GM21825 (cell line): ENCODE measurements around the gene CIC.

Experiments
- ATAC-seq: cut with Tn5 transposase; IDR thresholded peaks from one replicate; pipeline ENCODE4 v1.9.1; 2021; ENCODE audit warnings: mild to moderate bottlenecking, moderate library complexity; ENCODE audit not compliant: unreplicated experiment

Gene CIC

DNA sequence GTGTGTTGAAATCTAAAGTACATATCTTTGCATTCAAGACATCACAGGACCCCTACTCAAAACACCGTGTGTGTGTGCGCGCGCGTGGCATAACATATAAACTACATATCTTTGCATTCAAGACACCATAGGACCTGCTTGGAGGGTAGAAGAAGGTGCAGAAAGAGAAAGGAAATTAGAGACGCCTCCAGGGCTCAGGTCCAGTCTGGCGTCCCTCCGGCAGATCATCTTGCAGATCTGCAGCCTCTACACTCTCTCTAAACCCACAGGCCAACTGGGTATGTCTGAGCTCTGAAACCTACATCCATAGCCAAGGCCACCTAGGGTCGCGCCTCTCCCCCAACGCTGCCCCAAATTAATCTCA, 34.0 kb downstream of the CIC start:
- ATAC-seq: no peak

DNA sequence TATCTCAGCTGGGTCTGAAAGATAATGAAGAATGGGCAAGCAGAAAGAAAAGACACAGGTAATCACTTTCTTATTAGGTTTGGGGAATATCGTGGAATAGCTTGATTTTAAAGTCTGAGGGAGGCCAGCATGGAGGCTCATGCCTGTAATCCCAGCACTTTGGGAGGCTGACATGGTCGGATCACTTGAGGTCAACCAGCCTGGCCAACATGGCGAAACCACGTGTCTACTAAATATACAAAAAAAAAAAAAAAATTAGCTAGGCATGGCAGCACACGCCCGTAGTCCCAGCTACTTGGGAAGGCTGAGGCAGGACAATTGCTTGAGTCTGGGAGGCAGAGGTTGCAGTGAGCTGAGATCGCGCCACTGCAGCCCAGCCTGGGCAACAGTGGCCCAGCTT, 34.8 kb downstream of the CIC start:
- ATAC-seq: no peak

DNA sequence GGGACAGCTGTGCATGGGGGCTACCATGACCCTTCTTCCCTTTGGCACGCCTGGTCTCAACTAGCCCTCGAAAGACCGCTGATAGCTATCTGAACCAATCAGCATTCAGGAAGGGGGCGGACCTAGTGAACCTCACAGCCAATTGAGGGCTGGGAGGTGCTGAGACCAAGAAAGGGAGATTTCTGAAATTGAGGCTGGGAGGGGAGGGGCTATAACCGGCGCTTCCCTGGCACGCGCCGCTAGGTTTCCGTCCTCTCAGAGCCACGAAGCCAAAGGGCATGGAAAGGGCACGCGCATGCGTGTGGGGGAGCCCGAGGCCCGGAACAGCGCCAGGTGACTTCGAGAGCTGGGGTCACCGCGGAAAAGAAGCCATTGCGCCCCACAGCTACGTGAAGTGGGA, 37.6 kb downstream of the CIC start:
- ATAC-seq: no peak

DNA sequence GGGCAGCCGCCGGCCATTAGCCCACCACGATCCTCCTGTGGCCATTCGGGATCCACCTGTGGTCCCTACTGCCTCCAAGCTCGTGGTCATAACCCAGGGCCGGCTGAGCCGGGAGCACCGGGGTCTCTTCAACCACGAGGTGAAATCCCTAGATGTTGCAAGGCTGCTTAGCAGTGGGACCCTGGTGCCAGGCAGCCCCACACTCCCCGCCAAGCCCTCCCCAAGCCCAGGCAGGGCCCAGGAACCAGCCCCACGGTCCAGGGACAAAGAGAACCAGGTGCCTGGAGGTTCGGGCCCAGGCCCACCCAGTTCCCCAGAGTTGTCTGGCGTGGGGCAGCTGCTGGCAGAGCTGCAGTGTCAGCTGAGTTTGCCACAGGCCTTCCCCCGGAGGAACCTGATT, 40.6 kb downstream of the CIC start:
- no peak for ATAC-seq

DNA sequence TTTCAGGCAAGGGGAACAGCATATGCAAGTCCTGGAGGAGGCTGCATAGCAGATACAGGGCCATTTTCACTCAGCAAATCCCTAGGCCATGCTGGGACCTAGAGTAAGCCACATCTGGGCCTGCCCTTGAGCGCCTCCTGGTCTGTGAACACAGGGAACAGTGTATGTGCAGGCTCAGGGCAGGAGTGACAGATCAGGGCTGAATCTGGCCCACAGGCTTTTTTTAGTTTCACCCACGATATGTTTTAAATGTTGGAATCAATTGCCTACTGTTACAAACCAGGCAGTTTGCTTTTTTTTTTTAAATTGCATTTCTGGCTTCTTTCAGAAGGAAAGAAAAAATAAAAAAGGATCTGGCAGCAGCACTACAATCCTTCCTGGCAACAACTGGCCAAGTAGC, 42.6 kb downstream of the CIC start:
- no peak for ATAC-seq

DNA sequence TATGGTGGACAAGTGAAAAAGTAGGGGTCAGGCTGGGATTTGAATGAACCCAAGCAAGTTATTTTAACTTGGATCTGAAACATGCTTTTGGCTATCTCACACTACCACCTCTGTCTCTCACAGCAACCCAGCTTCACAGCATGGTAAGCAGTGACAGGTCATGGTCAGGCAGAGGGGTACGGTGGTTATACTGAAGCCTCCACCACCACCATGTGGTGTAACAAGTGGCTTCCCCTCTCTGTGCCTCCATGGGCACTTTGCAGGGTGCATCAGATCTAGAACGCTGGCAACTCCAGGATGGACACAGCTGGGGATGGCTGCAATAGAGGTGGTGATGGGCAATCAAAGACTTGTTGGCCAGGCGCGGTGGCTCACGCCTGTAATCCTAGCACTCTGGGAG, 43.3 kb downstream of the CIC start:
- no peak for ATAC-seq

DNA sequence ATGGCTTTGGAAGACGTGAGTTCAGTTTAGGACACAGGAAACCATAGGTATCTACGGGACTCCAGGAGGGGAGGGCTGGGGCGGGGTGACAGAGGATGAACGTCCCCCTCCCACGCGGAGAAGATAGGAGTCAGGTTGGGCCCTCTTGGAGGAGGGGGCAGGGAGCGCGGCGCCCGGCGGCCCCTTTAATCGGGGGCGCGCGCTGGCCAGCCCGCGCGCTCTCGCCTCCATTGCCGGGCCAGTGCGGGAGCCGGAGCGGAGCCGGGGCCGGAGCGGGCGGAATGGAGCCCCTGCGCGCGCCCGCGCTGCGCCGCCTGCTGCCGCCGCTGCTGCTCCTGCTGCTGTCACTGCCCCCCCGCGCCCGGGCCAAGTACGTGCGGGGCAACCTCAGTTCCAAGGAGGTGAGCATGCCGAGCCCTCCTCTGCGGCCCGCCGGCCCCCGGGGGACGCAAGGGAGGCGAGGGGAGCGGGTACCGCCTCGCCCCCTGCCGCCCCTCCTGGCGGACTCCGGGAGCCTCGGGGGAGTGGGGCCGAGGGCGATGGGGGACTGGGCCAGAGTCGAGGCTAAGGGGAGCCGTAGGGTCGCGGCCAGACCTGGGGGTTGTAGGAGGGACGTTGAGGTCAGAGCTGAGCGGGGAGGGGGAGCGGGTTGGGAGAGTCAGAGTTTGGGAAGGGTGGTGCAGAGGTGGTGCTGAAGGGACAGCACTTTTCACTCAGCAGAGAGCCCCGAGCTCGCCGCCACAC, 44.2 kb downstream of the CIC start, which contains the start of gene TMEM145:
TMEM145 (plus strand) TSS at position 214 of the 744 bp plus-strand sequence; CDS start at position 282, 68 bp downstream.
- ATAC-seq: no peak

DNA sequence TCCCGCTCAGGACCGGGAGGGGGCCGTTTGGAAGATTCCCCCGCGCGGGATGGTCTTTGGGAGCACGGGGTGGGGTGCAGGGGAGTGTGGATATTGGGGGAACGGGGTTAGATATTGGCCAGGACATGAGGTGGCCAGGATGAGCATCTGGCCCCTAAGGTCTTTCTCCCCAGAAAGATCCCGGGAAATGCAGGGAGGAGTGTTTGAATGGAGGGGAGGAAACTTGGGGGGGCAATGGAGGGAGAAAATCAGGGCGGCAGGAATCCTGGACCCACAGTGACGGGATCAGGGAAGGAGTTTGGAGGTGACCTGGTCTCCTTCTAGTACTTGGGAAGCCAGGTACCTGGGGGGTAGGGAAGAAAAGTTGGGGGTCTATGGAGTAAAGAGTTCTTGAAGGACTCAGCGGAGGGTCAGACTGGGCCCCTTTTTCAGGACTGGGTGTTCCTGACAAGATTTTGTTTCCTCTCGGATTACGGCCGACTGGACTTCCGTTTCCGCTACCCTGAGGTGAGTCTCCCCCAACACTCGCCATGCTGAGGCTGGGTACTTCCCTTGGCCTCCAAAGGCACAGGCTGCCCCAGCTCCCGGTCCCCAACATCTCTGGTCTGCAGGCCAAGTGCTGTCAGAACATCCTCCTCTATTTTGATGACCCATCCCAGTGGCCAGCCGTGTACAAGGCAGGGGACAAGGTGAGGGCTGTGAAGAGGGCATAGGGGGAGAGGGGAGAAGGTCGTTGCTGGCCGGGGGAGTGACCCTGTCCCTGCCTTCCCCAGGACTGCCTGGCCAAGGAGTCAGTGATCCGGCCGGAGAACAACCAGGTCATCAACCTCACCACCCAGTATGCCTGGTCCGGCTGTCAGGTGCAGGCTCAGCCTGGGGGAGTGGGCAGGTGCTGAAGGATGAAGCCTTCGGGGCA, 45.0 kb downstream of the CIC start:
- ATAC-seq: no peak

DNA sequence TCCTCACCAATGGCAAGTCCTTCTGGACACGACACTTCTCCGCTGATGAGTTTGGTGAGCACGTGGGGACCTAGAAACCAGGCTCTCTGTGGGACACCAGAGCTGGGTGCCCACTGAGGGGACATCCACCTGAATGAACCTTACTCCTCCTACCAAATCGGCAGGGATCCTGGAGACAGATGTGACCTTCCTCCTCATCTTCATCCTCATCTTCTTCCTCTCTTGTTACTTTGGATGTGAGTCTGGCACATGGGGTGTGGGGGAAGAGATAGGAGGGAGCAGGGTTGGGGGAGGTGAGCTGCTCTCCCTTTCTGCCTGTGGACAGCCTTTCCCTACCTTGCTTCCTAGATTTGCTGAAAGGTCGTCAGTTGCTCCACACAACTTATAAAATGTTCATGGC, 46.0 kb downstream of the CIC start:
- ATAC-seq: no peak

DNA sequence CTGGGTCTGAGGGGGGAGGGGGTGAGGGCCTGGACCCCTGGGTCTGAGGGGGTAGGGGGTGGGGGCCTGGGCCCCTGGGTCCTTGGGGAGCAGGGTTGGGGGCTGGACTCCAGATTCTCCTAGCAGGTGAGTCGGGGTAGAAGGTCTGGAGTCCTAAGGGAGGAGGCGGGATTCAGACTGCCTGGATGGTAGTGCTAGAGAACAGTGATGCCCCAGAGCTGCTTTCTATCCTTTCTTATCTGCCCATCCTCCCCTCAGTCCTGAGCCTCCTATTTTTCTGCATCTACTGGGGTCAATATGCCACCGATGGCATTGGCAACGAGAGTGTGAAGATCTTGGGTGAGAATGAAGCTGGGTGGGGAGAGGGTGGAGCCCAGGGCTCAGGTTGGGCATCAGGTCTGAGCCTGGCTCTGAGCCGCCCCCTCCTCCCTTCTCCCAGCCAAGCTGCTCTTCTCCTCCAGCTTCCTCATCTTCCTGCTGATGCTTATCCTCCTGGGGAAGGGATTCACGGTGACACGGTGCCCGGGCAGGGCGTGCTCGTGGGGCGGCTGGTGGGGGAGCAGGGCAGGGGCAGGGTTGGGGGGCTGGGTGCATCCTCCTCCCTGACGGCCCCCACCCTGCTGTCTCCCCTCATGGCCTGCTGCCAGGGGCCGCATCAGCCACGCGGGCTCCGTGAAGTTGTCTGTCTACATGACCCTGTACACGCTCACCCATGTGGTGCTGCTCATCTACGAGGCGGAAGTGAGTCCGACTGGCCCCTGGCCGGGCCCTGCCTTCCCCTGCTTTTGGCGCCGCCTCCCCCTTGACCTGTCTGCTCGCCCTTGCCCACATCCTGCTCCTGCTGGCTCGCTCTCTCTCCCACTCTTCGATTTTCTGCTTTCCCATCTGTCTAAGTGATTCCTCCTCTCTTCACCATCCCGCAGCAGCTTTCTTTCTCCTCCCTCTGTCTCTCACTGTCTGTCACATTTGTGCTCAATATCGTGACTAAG, 47.5 kb downstream of the CIC start:
- no peak for ATAC-seq

DNA sequence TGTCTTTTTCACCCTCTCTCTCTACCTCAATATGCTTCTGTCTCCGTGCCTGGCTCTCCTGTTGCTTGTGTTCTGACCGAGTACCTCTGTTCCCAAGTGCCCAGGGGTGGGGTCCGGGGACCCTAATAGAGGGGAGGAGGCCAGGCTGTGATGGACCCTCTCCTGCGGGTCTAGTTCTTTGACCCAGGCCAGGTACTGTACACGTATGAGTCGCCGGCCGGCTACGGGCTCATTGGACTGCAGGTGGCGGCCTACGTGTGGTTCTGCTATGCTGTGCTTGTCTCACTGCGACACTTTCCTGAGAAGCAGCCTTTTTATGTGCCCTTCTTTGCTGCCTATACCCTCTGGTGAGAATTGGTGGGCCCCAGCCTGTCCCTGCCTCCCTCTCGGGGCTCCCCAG, 48.5 kb downstream of the CIC start:
- no peak for ATAC-seq

DNA sequence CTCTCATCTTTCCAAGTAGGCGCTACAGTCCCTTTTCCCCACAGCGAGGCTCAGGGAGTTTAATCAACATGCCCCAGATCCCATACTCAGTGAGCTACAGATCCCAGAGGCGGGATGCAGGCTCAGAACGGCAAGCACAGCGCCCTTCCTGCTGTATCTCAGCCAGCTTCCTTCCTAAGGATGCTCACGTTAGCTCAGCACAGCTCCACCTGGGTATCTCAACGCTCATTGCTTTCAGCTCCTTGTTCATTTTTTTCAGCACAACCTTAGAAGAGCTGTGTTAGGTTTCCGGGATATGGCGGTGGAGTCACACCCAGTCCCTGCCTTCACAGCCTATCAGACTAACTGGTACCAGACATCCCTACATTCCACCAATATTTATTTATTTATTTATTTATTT, 53.3 kb downstream of the CIC start:
- ATAC-seq: no peak

DNA sequence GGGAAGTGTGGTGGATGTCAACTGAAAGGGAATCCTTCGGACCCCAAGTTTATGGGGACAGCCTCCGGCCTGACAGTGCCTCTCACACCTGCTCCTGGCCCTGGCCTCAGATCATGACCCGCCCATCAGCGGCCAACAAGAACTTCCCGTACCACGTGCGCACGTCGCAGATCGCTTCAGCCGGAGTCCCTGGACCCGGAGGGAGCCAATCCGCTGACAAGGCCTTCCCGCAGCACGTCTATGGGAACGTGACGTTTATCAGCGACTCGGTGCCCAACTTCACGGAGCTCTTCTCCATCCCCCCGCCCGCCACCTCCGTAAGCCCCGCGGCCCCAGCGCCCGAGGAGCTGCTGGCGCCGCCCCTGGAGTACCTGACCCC, 54.4 kb downstream of the CIC start:
- ATAC-seq: no peak

DNA sequence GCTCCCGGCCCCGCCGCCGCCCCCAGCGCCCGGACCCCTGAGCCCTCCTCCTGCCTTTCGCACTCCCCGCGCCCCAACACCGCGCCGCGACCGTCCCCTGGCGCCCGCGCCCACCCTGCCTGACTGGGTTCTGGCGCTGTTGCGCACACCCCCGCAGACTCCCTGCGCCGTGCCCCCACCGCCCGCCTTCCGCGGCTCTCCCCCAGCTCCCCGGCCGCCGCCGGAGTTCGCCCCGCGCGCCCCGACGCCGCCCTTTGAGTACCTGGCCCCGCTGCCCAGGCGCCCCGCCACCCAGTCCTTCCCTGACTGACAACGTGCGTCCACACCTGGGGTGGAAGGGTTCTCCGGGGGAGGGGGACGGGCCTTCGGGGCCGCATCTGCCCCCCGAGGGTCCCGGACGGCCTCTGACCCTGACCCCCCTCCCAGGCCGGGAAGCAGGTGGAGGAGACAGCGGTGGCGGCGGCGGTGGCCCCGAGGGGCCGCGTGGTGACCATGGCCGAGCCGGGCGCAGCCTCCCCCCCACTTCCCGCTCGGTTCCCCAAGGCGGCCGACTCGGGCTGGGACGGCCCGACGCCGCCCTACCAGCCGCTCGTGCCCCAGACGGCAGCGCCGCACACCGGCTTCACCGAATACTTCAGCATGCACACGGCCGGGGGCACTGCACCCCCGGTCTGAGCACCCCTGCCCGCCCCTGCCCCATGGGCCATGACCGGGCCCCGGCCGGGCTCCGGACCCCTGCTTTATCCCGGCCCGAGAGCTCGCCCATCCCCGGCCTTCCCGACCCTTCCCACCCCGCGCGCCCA, 55.0 kb downstream of the CIC start:
- no peak for ATAC-seq

DNA sequence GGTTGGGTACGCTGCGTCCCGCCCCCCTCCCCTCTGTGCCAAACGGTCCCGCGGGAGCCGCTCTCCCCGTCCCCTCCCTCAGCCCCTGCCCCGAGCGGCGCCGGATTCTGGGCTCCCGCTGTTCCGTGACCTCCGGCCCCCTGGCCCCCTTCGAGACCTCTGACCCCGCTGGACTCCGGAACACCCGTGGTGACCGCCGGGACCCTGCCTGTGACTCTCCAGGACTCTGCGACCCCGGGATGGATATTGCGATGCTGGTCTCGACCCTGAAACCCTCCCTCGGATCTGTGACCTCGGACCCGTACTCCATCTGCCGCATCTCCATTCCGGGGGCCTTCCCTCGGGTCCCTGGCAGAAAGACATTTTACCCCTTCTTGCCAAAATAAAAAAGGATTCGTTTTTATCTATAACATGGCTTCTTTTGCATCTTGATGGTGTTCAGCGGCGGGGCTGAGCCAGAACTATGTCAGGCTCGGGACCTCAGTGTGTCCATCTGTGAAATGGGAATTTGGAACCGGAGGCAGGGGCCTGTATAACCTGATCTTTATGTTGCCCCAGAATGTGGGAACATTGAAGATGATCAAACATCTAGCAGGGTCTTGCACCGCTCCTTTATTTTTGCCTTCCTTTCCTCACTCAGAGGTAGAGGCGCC, 55.7 kb downstream of the CIC start:
- no peak for ATAC-seq

DNA sequence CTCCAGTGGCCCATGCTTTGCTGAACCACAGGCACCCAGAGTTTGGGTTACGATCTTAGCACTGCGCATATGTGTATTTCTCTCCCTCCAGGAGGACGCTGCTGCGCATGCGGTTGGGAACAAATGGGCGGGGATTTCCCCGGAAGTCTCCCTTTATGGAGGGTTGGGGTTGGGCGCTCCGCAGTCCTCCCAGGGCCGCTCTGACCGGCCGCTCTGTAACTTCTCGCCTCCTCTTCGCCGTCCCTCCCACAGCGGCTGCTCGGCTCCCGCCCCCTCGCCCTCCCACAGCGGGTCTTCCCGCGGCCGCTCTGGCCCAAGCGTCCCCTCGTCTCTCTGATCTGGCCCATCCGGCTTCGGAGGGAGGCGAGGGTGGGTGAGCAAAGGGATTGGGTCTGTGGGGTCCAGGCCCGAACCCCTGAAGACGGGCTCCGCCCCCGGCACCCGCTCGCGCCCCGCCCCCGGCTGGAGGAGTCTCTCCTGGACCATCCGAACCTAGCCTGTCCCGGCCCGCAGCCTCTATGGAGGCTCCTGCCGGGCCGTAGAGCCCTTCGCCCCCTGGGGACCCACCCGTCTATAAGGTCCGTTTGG, 56.4 kb downstream of the CIC start, which contains the start of gene MEGF8:
MEGF8 (plus strand) TSS at position 328 of the 588 bp plus-strand sequence. CDS start 609 bp downstream, outside the sequence.
- peak; percentile 84 for ATAC-seq

DNA sequence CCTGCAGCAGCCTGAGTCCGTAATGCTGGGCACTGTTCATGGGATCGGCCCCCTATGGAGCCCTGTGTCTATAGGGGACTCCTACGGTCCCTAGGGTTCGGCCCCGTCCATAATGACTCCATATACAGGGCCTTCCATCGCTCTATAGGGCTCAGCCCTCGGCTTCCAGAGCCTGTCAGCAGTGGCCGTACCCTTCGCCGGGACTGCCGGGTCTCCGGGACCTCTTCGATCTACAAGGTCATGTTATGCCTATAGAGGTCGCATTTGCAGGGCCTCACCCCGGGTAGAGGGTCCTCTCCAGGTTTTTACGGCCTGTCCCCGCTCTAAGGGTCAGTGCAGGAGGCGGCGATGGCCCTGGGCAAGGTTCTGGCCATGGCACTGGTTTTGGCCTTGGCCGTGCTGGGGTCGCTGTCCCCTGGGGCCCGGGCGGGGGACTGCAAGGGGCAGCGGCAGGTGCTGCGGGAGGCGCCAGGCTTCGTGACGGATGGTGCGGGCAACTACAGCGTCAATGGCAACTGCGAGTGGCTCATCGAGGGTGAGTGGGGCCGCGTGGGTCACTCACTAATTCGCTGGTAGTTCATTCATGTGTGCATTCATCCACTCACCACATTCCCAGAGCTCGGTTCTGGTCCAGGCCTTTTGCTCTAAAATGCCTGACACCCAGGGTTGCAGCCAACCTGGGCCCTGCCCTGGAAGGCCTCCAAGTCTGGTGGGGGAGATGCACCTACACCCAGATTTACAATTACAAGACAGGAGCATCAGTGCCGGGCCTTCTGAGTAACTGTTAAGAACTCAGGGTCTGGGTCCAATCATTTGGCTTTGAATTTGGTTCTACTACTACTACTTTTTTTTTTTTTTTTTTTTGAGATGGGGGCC, 57.1 kb downstream of the CIC start:
- ATAC-seq: peak; percentile 2

DNA sequence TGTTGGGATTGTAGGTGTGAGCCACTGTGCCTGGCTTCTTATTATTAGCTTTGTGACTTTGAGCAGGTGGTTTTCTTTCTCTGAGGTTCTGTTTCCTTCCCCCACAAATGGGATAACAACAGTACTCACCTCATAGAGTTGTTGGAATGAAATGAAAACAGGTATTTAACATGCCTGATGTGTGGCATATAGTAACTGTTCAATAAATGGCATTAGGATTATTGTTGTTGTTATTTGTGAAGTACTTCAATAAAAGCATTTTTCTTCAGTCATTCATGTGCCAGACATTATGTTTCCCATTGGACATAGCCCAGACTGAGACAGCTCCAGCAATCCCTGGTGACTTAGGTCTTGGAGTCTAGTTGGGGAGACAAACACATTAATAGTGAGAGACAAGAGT, 57.9 kb downstream of the CIC start:
- no peak for ATAC-seq
